Colonic mucosa (tissue), 4 donors: Measurements from ENCODE around the gene GFER. TPM values are rescaled to one million over a fixed set of nuclear protein-coding genes. Genes with fewer than 3 reads are reported as not detected.

Source experiments
- DNase-seq: peaks from one replicate; pipeline ENCODE4 v3.0.0-alpha.2; 2020
- H3K27ac ChIP-seq: fragments of 200-600 bp; one replicate; pipeline ENCODE4 v1.8.0; 2021
- H3K27me3 ChIP-seq: fragments of 200-600 bp; one replicate; pipeline ENCODE4 v1.8.0; 2021
- H3K36me3 ChIP-seq: fragments of 200-600 bp; one replicate; pipeline ENCODE4 v1.8.0; 2021
- H3K4me1 ChIP-seq: fragments of 200-600 bp; one replicate; pipeline ENCODE4 v1.8.0; 2021; ENCODE audit warnings: mild to moderate bottlenecking
- H3K4me3 ChIP-seq: fragments of 200-600 bp; one replicate; pipeline ENCODE4 v1.8.0; 2021
- H3K9ac ChIP-seq, 2 donors: one replicate each; pipeline ENCODE4 v1.7.0; 2013; ENCODE audit warnings: control low read depth in 2 of 2, low read depth in 2 of 2, low read length in 2 of 2
- H3K9me3 ChIP-seq: fragments of 200-600 bp; one replicate; pipeline ENCODE4 v1.8.0; 2021
- intact Hi-C: fragments of 100-400 bp; cut with DNase I; formaldehyde crosslinking; loops from one replicate; pipeline ENCODE4 v1.14.1; 2022
- total RNA-seq, 2 donors: library from RNA; stranded (reverse); fragmentation: NEBNext Ultra II Directional in 1 of 2; extraction: Animal tissue kit (Norgen Biotek cat#: 25700) in 1 of 2; gene quantifications; one replicate each; pipeline ENCODE4 v1.2.1, GENCODE V29; 2021
- TF ChIP-seq, protein P1 (sequence below): fragments of 200-600 bp; IDR thresholded peaks from one replicate; pipeline ENCODE4 v1.8.0; 2022; ENCODE audit warnings: antibody characterized with exemption, mild to moderate bottlenecking
- donor health status: healthy.
- donor health status: DM: no; HTN: no; CAD: no.
- donor health status: DM: no; HTN: no; CAD: no.

Gene GFER
- total RNA-seq, 2 donors from 2014 or later = 76.6 to 79.5 TPM

DNA sequence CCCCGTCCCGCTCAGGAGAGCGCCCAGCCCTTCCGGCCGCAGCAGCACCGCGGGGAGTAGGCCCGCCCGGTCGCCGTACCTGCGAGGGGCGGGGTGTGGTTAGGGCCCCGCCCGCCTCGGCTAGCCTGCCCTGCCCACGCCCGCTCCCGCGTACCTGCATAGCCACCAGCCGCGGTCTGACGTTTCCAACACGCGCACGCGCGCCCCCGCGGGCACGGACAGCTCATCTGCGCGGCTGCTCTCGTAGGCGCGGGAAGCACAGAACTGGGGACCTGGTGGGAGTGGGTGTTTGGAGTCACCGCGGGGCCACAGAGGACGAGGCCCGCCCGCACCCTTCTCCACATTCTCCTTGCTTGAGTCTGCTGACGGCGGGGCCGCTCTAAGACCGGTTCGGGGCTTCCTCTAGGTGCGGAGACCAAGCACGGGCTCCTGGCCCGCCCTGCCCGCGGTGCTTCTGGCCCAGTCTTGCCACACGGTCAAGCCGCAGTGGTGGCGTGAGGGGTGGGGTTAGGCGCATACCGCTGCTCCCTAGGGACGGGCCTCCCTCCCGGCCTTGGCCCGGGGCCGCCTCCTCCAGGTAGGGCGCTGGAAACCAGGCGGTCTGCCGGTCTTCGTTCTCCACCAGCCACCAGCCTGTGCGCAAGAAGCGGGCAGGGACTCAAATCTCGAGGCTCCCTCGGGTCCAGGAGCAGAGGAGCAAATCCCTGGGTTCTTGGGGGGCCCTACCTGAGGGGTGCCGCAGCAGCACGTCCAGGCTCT, 4.5 kb upstream of the GFER start:
- peak; percentile 92 for DNase-seq
- Histone ChIP-seq H3K9ac (peak overlapping the region; percentile 72 to 81), H3K36me3 (peaks cover 14% of the 10 kb centered on the region), H3K9me3 (no peaks in the 10 kb centered on the region), H3K4me3 (peak overlapping the region; percentile 39), H3K27me3 (peaks cover 8% of the 10 kb centered on the region), H3K4me1 (peaks cover 11% of the 10 kb centered on the region), H3K27ac (peak overlapping the region; percentile 93)
- TF ChIP-seq, protein P1, sequence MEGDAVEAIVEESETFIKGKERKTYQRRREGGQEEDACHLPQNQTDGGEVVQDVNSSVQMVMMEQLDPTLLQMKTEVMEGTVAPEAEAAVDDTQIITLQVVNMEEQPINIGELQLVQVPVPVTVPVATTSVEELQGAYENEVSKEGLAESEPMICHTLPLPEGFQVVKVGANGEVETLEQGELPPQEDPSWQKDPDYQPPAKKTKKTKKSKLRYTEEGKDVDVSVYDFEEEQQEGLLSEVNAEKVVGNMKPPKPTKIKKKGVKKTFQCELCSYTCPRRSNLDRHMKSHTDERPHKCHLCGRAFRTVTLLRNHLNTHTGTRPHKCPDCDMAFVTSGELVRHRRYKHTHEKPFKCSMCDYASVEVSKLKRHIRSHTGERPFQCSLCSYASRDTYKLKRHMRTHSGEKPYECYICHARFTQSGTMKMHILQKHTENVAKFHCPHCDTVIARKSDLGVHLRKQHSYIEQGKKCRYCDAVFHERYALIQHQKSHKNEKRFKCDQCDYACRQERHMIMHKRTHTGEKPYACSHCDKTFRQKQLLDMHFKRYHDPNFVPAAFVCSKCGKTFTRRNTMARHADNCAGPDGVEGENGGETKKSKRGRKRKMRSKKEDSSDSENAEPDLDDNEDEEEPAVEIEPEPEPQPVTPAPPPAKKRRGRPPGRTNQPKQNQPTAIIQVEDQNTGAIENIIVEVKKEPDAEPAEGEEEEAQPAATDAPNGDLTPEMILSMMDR = no peak
- intact Hi-C loops = no loop called here

DNA sequence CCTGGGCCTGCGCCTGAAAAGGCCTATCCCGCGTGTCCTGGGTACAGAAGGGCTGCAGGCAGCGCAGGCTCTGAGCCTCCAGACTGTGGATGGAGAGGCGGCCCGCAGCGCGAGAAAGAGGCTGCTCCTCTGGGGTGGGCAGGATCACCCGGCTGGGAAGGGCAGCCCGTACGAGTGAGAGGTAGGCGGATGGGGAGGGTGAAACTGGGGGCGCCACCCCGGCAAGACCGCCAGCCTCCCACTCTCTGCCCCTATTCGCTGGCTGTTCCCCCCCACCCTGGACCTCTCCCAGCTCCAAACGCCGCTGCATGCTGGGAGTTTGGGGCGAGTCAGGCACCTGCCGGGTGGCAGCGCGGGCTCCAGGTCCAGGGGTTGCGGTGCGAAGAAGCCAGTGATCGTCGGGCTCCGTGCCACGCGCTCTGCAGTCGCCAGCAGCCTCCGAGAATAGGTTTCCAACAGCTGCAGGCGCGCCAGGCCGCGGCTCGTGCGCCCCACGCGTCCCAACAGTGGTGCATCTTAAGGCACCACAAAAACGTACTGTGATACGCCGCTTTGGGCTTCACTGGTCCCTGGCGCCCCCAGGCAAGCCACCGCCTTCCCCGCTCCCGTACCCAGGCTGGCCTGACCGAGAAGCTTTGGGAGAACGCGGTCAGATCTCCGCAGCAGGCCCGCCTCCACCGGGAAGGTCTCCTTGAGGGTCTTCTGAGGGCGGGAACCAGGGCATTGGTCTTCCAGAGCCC, 3.8 kb upstream of the GFER start:
- intact Hi-C loops = no loop called here
- peaks cover 17% of the 10 kb centered on the region for H3K4me1 ChIP-seq
- H3K4me3 ChIP-seq = peak overlapping the region; percentile 39
- peak overlapping the region; percentile 71 to 81 for H3K9ac ChIP-seq
- peaks cover 8% of the 10 kb centered on the region for H3K27me3 ChIP-seq
- peak; percentile 60 for DNase-seq
- peak overlapping the region; percentile 93 for H3K27ac ChIP-seq
- H3K36me3 ChIP-seq = peaks cover 11% of the 10 kb centered on the region
- no peaks in the 10 kb centered on the region for H3K9me3 ChIP-seq
- TF ChIP-seq, protein P1 = no peak

DNA sequence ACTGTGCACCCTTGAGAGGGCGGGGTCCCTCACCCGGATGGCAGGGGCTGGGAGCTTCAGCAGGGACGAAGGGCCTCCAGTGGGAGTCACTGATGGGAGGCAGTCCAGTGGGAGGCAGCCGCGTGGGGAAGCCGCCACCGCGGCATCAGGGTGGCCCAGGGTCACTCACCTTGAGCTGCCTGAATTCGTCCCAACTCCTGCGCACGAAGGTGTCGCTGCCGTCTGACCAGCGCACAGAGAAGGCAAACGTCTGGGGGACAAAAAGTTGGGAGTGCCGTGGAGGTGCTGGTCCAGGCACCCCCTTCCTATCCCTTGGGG, 3.3 kb upstream of the GFER start:
- Histone ChIP-seq H3K4me1 (peaks cover 20% of the 10 kb centered on the region), H3K36me3 (peaks cover 9% of the 10 kb centered on the region), H3K9ac (peak overlapping the region; percentile 71 to 81), H3K4me3 (peak overlapping the region; percentile 39), H3K27me3 (peaks cover 8% of the 10 kb centered on the region), H3K9me3 (no peaks in the 10 kb centered on the region), H3K27ac (peak overlapping the region; percentile 93)
- intact Hi-C loops = no loop called here
- DNase-seq = no peak
- TF ChIP-seq, protein P1 = no peak

DNA sequence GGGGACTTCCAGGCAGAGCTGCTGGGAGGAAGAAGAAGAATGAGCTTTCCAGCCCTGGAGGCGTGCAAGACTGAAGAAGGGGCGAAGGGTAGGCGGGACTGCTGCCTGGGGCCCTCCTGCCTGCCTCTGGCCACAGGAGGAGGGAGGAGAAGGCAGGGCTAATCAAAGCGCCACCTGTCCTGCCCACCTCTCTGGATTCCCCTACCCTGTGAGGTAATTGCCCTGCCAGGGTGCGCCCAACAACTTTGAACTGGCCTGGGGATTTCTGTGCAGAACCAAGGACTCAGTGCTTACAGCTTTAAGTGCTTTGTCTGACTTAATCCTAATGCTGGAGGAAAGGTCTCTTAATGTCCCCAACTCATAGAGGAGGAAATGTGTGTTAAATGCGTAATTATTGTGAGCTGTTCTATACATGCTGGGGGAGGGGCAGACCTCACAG, 2.6 kb upstream of the GFER start, which contains the start of gene NOXO1:
NOXO1 (minus strand) TSS at position 72 of the 439 bp plus-strand sequence. CDS start 290 bp downstream, outside the sequence.
- peak within 1 kb of the TSS; percentile 71 to 81 for H3K9ac ChIP-seq
- peak within 1 kb of the TSS; percentile 93 for H3K27ac ChIP-seq

DNA sequence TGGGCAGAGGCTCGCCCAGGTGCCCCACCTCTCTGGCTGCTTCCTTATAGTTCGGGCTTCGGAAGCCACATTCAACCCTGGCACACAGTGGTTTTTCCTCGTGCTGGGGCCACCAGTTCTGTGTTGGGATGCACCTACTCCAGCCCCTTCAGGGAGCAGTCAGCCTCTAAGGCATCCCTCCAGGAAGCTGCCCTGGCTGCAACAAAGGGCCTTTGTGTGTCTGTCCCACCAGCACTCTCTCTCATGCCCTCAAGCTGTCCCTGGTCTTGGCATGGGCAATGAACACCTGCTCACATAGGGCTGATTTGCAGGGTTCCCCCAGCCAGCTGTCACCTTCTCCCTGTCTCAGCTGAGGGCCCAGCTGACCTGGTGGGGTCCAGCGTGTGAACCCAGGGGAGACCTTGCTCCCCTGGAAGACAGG, 2.0 kb upstream of the GFER start:
- DNase-seq = peak; percentile 83
- H3K27me3 ChIP-seq = peaks cover 8% of the 10 kb centered on the region

More for the DNA sequence above, 2.6 kb upstream of the GFER start, which contains the start of gene NOXO1:
- TF ChIP-seq, protein P1 = no peak
- Histone ChIP-seq H3K4me1 (peaks cover 23% of the 10 kb centered on the region), H3K27me3 (peaks cover 8% of the 10 kb centered on the region), H3K36me3 (peaks cover 13% of the 10 kb centered on the region), H3K4me3 (peak within 1 kb of the TSS; percentile 39), H3K9me3 (no peaks in the 10 kb centered on the region)
- intact Hi-C loops = no loop called here
- DNase-seq = peak; percentile 85

More for the DNA sequence above, 2.0 kb upstream of the GFER start:
- intact Hi-C loops = no loop called here
- Histone ChIP-seq H3K9ac (peak overlapping the region in 1 of 2 donors; percentile 71), H3K9me3 (no peaks in the 10 kb centered on the region), H3K4me3 (no peak overlapping the region), H3K4me1 (peaks cover 23% of the 10 kb centered on the region), H3K27ac (peak overlapping the region; percentile 93), H3K36me3 (peaks cover 14% of the 10 kb centered on the region)
- TF ChIP-seq, protein P1 = no peak
